ENCODE data around the gene AGPAT4.

The AGPAT4 gene

GRCh38 chr6:161238500-161238899 lies 35.4 kb downstream of the AGPAT4 start:
- TF ChIP-seq, protein P1, sequence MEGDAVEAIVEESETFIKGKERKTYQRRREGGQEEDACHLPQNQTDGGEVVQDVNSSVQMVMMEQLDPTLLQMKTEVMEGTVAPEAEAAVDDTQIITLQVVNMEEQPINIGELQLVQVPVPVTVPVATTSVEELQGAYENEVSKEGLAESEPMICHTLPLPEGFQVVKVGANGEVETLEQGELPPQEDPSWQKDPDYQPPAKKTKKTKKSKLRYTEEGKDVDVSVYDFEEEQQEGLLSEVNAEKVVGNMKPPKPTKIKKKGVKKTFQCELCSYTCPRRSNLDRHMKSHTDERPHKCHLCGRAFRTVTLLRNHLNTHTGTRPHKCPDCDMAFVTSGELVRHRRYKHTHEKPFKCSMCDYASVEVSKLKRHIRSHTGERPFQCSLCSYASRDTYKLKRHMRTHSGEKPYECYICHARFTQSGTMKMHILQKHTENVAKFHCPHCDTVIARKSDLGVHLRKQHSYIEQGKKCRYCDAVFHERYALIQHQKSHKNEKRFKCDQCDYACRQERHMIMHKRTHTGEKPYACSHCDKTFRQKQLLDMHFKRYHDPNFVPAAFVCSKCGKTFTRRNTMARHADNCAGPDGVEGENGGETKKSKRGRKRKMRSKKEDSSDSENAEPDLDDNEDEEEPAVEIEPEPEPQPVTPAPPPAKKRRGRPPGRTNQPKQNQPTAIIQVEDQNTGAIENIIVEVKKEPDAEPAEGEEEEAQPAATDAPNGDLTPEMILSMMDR (IDR thresholded peaks at IDR 0.05; ENCODE audit: low read depth, low read length, poor library complexity, severe bottlenecking), result no peak
- TF ChIP-seq EZH2phosphoT487 (IDR thresholded peaks at IDR 0.05; ENCODE audit: borderline replicate concordance, low read length), result no peak
- Histone ChIP-seq H3K79me2 (ENCODE audit: control insufficient read depth, low read length) (no peaks in the 10 kb centered on the region), H4K20me1 (ENCODE audit: control insufficient read depth, insufficient read depth, low read depth, low read length) (no peaks in the 10 kb centered on the region), H3K9me2 (replicated peaks; ENCODE audit: control insufficient read depth, low read length) (no peaks in the 10 kb centered on the region), H3K9me3 (ENCODE audit: control insufficient read depth, insufficient read depth, low read length) (no peaks in the 10 kb centered on the region), H3K36me3 (ENCODE audit: control insufficient read depth, low read length) (no peaks in the 10 kb centered on the region), H3F3A (ENCODE audit: control insufficient read depth, insufficient read depth) (no peaks in the 10 kb centered on the region), H3K4me1 (ENCODE audit: control insufficient read depth, low read length) (no peaks in the 10 kb centered on the region), H3K27me3 (ENCODE audit: control insufficient read depth, low read length) (no peaks in the 10 kb centered on the region), H3K4me3 (ENCODE audit: low read length) (no peak overlapping the region), H3K27ac (ENCODE audit: low read depth, low read length) (no peak overlapping the region), H3K4me2 (ENCODE audit: low read length) (no peak overlapping the region)

- Histone ChIP-seq H3K27me3 (ENCODE audit: control insufficient read depth, low read length) (no peaks in the 10 kb centered on the region), H3K9me3 (ENCODE audit: control insufficient read depth, insufficient read depth, low read length) (no peaks in the 10 kb centered on the region), H3K27ac (ENCODE audit: low read depth, low read length) (no peak overlapping the region), H3K4me1 (ENCODE audit: control insufficient read depth, low read length) (no peaks in the 10 kb centered on the region), H4K20me1 (ENCODE audit: control insufficient read depth, insufficient read depth, low read depth, low read length) (no peaks in the 10 kb centered on the region), H3K4me3 (ENCODE audit: low read length) (no peak overlapping the region), H3F3A (ENCODE audit: control insufficient read depth, insufficient read depth) (no peaks in the 10 kb centered on the region), H3K36me3 (ENCODE audit: control insufficient read depth, low read length) (no peaks in the 10 kb centered on the region), H3K4me2 (ENCODE audit: low read length) (no peak overlapping the region), H3K9me2 (replicated peaks; ENCODE audit: control insufficient read depth, low read length) (no peaks in the 10 kb centered on the region), H3K79me2 (ENCODE audit: control insufficient read depth, low read length) (no peaks in the 10 kb centered on the region)
- TF ChIP-seq, protein P1 (IDR thresholded peaks at IDR 0.05; ENCODE audit: low read depth, low read length, poor library complexity, severe bottlenecking), result no peak
- no peak for TF ChIP-seq EZH2phosphoT487 (IDR thresholded peaks at IDR 0.05; ENCODE audit: borderline replicate concordance, low read length)
Observed at GRCh38 chr6:161238081-161238480, 35.8 kb downstream of the AGPAT4 start.

DNA sequence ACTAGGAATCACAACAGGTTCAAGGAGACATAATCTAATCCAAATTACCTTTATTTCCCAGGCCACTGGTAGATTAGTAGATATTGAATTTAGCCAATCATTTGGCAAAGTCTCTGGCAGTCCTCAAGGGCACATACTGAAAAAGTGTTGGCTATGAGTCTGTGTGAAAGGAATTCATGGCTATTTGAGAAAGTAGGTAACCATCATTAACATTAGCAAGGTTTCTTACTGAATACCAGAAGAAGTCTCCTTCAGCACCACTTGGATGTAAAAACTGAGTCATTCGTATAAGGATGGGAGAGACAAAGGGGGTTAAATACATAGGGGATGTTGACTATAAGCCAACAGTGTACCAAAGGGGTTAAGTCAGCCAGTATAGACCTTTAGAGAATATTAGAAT lies 36.7 kb downstream of the AGPAT4 start:
- no peak overlapping the region for H3K4me3 ChIP-seq (ENCODE audit: low read length)
- H4K20me1 ChIP-seq (ENCODE audit: control insufficient read depth, insufficient read depth, low read depth, low read length), result no peaks in the 10 kb centered on the region
- TF ChIP-seq, protein P1 (IDR thresholded peaks at IDR 0.05; ENCODE audit: low read depth, low read length, poor library complexity, severe bottlenecking), result no peak
- no peak for TF ChIP-seq EZH2phosphoT487 (IDR thresholded peaks at IDR 0.05; ENCODE audit: borderline replicate concordance, low read length)
- H3K9me2 ChIP-seq (replicated peaks; ENCODE audit: control insufficient read depth, low read length), result no peaks in the 10 kb centered on the region
- no peak overlapping the region for H3K27ac ChIP-seq (ENCODE audit: low read depth, low read length)
- H3K4me2 ChIP-seq (ENCODE audit: low read length), result no peak overlapping the region
- H3K36me3 ChIP-seq (ENCODE audit: control insufficient read depth, low read length), result no peaks in the 10 kb centered on the region
- no peaks in the 10 kb centered on the region for H3F3A ChIP-seq (ENCODE audit: control insufficient read depth, insufficient read depth)
- no peaks in the 10 kb centered on the region for H3K9me3 ChIP-seq (ENCODE audit: control insufficient read depth, insufficient read depth, low read length)
- no peaks in the 10 kb centered on the region for H3K4me1 ChIP-seq (ENCODE audit: control insufficient read depth, low read length)
- H3K79me2 ChIP-seq (ENCODE audit: control insufficient read depth, low read length), result no peaks in the 10 kb centered on the region
- no peaks in the 10 kb centered on the region for H3K27me3 ChIP-seq (ENCODE audit: control insufficient read depth, low read length)

Measured in DOHH2 (cell line).